GM18508 (cell line): Measurements from ENCODE around the gene ZSWIM4.

Source experiments
- ATAC-seq: cut with Tn5 transposase; IDR thresholded peaks from one replicate; pipeline ENCODE4 v1.9.1; 2021; ENCODE audit warnings: moderate number of reproducible peaks; ENCODE audit not compliant: insufficient read depth, unreplicated experiment

The ZSWIM4 gene

GRCh38 chr19:13865571-13866462 is 70.6 kb downstream of the ZSWIM4 start:
- no peak for ATAC-seq

GRCh38 chr19:13866463-13867046 is 71.3 kb downstream of the ZSWIM4 start:
- no peak for ATAC-seq

DNA sequence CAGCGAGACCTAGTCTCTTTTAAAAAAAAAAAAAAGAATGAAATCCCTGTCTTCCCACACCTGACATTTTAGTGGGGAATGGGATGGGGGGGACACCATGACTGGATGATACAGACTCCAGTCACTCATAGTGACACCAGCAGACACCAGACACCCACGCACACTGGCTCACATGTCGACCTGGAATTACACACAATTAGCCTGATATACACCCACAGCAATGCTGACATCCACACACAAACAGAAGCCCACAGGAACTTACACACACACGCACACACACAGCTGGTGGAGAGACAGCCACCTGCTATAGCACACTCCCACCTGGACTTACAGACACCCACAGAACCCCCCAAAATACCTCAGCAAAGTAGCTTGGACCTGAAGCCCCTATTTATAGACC is 73.4 kb downstream of the ZSWIM4 start:
- ATAC-seq: no peak

DNA sequence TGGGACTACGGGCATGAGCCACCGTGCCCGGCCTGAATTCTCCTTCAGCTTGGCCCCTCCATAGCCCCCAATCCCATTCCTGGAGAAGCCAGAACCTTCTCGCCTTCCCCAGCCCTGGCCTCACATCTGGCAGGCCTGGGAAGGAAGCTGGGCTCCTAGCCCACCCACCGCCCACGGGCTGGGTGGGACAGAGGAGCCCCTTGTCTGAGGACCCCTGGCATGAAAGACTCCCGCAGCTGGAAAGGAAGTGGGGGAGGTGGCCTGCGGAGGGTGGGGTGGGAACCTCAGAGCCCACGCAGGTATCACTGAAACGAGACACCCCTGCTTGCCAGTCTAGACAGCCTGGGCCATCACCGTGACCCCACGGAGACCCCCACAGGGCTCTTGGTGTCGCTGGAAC is 74.0 kb downstream of the ZSWIM4 start:
- no peak for ATAC-seq

DNA sequence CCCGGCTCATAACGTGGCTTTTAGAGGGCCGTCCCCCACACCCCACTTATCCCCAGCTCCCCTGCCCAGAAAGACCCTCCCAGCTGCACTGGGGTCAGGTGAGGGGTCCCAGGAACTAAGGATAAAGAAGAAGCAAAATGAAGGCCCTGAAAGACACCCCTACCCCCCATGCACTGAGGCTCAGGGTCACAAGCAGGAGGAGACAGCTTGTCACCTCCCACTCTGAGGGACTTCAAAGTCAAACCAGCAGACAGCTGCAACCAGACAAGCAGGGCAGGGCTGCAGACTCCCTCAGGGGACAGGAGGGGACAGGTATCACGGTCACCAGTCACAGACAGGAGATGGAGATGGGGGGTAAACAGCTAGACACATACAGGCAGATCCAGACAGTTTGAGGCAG is 75.6 kb downstream of the ZSWIM4 start:
- no peak for ATAC-seq

GRCh38 chr19:13872339-13872694 is 77.1 kb downstream of the ZSWIM4 start:
- no peak for ATAC-seq

DNA sequence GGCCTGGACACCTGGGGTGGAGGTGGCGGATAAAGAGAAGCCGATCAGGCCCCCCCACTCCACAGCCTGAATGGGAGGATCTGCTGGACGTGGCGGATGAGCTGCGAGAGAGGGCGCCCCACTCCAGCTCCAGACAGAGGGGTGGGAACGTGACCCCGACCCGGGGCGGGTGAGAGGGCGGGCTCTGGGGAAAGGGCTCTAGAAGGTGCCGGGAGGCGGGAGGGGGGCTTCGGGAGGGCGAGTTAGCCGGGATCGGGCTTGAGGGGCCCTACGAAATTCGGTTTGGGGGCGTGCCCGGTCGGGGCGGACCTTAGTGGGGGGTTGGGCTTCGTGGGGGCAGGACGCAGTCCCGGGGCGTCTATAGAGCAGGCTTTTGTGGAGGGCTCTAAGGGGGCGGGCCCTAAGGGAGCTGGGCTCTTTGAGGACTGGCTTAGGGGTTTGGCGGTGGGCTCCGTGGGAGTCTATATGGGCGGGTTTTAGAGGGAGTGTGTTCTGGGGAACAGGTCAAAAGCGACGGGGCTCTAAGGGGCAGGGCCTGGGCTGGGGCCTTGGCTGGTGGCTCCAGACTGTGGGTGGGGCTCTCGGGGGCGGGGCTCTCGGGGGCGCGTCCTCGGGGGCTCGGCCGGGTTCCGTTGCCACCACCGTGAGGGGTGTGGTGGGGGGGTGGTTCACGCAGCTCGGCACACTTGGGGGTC is 77.6 kb downstream of the ZSWIM4 start:
- ATAC-seq: no peak

- no peak for ATAC-seq
Observed at GRCh38 chr19:13873834-13874515, 78.7 kb downstream of the ZSWIM4 start.

DNA sequence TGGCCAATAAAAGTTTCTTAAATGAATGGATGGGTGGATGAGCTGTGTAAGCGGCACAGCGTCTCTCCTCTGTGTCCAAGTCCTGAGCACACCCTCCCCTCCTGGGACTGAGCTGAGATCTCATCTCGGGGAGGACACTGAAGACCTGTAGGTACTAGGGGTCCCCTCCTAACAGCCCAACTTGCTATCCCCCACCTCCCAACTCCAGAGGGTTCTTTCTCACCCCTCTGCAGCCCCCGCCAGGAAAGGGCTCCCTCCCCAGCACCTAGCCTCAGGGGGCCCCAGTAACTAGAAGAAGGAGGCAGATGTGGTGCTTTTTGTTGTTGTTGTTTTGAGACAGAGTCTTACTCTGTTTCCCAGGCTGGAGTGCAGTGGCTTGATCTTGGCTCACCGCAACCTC is 80.6 kb downstream of the ZSWIM4 start:
- no peak for ATAC-seq

DNA sequence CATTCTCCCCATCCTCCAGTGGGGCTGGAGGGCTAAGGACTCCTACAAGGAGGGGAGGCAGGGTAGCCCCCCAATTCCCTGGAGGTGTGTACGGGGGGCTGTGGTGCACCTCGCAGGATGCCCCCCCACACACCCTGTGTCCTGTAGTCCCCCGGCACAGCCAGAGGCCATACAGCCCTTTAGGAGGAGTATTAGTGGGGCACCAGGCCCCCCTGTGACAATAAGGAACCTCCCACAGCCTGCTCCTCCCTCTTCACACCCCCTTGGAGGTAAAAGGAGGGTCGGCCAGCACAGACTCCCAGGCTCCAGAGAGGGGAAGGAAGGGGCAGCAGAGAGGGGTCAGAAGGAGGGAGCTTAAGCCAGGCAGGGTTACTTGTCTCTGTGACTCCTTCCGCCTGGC is 81.6 kb downstream of the ZSWIM4 start, which contains the start of gene NANOS3:
TSS of gene NANOS3 (plus strand) at position 301 of the 400 bp plus-strand sequence. CDS start 115 bp downstream, outside the sequence.
- no peak for ATAC-seq

- ATAC-seq: no peak
Observed at GRCh38 chr19:13877303-13877702, 82.1 kb downstream of the ZSWIM4 start.

GRCh38 chr19:13880059-13881043 is 85.1 kb downstream of the ZSWIM4 start:
- peak; percentile 43 for ATAC-seq

GRCh38 chr19:13881251-13881691 is 86.0 kb downstream of the ZSWIM4 start:
- no peak for ATAC-seq
